GM12874 (cell line): ENCODE results near the gene SALL2.

Source experiments
- CTCF ChIP-seq: IDR thresholded peaks from 2 replicates; pipeline ENCODE4 v1.5.1; 2011; ENCODE audit warnings: low read depth, mild to moderate bottlenecking, control low read depth, low read length, moderate library complexity; ENCODE audit not compliant: insufficient read depth

The SALL2 gene

GRCh38 chr14:21525571-21525961, 580 bp downstream of the SALL2 start:
- no peak for TF ChIP-seq CTCF

DNA sequence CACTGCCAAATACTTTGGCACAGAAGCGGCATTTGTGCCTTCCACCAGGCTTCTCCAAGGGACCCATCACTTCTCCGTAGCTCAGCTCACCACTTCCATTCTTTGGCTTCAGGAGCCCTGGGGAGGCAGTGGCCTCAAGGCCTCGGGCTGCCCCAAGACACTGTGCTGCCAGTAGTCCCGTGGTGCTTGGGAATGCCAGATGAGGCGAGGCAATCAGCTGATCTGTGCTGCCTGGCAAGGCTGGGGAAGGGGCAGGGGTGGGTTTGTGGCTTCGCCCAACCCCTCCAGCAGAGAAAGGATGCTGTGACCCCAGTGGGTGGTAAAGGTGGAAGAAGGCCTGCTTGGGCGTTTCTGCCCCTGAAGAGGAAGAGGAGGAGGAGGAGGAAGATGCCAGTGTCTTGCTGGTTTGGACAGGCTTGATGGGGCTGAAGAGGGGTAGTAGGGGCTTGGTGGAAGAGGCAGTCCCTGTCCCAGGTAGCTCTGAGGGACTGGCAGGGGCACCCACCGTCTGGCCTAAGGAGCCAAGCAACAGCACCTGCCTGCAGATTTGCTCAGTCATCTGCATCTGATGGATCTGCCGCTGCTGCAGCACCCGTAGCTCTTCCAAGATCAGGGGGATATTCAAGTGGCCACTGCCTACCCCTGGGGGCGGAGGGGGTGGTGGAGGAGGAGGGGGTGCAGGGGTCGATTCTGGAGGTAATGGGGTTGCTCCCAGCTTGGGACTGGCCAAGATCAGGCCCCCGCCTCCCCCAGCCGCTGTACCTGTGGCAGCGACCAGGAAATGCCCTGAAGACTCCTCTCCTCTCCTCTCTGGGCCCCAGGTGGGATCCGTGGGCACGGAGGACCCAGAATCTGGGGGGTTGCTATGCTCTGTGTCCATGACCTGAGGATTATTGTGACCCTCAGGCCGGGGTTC, 1.3 kb downstream of the SALL2 start:
- TF ChIP-seq CTCF: no peak

DNA sequence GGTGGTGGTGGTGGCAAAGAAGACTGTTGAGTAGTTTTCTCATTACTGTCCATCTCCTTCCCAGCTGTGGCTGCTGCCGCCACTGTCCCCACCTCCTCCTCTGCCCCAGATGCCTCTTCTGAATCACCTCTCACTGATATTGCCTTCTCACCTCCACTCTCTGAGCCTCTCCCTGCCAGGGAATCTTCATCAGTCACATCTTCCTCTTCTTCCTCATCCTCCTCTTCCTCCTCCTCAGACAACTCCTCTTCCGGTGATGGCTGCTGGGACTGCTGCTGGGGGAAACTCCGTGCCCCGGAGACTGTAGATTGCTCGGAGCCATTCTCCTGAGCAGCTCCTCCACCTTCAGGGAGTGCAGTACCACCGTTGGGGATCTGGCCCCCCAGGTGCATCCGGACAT, 2.9 kb downstream of the SALL2 start:
- no peak for TF ChIP-seq CTCF

DNA sequence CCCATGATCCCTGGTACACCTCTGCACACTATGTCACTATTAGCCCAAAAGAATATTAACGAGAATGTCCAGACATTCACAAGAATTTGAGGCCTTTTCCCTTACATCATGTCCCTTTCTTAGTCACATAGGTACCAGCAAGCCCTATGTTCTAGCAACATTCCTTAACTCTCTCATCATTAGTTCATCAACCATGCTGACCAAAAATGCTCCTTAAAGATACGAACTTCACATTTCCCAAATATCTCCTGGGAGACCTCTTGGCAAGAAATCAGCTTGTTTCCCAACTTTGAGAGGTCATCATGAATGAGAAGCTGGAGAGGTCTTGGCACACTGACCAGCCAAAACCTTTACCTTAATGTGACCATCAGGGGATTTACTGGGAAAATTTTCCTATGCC, 4.6 kb downstream of the SALL2 start:
- no peak for TF ChIP-seq CTCF

- no peak for TF ChIP-seq CTCF
These were observed 5.4 kb downstream of the SALL2 start for GRCh38 chr14:21520767-21521166.

DNA sequence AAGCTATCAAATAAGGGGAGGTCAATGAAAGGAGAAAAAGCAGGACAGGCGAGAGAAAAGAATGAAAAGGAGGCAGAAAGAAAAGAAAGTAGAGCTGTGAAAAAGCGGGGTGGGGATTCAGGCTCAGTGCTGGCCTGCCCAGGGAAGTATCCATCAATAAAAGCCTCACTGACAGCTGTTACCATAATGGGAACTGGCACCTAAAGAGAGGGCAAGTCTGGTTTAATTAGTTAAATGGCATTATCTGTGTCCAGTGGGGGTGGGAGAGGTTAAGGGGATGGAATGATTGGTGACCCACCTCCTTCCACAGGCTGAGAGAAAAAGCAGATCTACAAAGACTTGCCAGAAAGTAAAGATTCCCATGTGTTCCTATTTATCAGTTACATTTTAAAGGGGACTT, 7.4 kb downstream of the SALL2 start:
- no peak for TF ChIP-seq CTCF

DNA sequence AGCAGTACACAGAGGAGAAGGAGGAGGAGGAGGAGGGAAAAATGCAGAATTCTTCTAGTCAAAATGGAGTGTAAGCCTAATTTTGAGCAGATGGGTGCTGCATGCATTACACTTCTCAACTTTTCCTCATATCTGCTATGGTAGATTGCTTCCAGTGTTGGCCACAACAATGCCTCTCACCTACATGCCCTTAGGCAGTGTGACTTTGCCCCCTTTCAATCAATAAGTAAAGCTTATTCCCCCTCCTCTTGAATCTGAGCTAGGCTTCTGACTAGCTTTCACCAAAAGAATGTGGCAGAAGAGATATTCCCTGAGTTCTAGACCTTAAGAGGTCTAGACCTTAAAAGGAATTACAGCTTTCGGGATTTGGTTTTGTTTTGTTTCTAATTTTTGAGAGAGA, 11.8 kb downstream of the SALL2 start:
- no peak for TF ChIP-seq CTCF
